Upper lobe of left lung (tissue), 6 donors: ENCODE data around the gene FAM234A. TPM values are rescaled to one million over a fixed set of nuclear protein-coding genes. Genes with fewer than 3 reads are reported as not detected.

Experiments
- ATAC-seq, 2 donors: fragments of 200-7000 bp; cut with Tn5 transposase; one replicate each; pipeline ENCODE4 v1.9.1; 2022; ENCODE audit warnings: mild to moderate bottlenecking in 2 of 2, moderate library complexity in 2 of 2; ENCODE audit not compliant: low FRiP score in 2 of 2
- DNase-seq, 2 donors: peaks; one replicate each; pipeline ENCODE4 v3.0.0-alpha.2; 2019 to 2020
- H3K27ac ChIP-seq, 4 donors: fragments of 200-600 bp; sonication (generic); one replicate each; pipeline ENCODE4 v1.5.1; 2016 to 2019
- H3K27me3 ChIP-seq, 4 donors: fragments of 200-600 bp; sonication (generic); one replicate each; pipeline ENCODE4 v1.5.1; 2017 to 2019
- H3K36me3 ChIP-seq, 4 donors: fragments of 200-600 bp; sonication (generic); one replicate each; pipeline ENCODE4 v1.5.1; 2016 to 2019
- H3K4me1 ChIP-seq, 4 donors: fragments of 200-600 bp; sonication (generic); one replicate each; pipeline ENCODE4 v1.5.1; 2018 to 2019
- H3K4me3 ChIP-seq, 4 donors: fragments of 200-600 bp; sonication (generic); one replicate each; pipeline ENCODE4 v1.5.1; 2017 to 2019; ENCODE audit warnings: mild to moderate bottlenecking in 2 of 4, moderate library complexity in 1 of 4
- H3K9me3 ChIP-seq, 4 donors: fragments of 200-600 bp; sonication (generic); one replicate each; pipeline ENCODE4 v1.5.1; 2018 to 2019
- EP300 ChIP-seq, 4 donors: sonication (generic); formaldehyde crosslinking; IDR thresholded peaks; one replicate each; pipeline ENCODE4 v1.5.1; 2017; ENCODE audit warnings: antibody characterized with exemption in 4 of 4, control low read depth in 2 of 4
- POLR2A ChIP-seq, 4 donors: fragments of 450-650 bp; IDR thresholded peaks; one replicate each; pipeline ENCODE4 v1.5.1; 2016 to 2017; ENCODE audit warnings: antibody characterized with exemption in 4 of 4, mild to moderate bottlenecking in 2 of 4
- POLR2AphosphoS5 ChIP-seq, 2 donors: sonication (generic); formaldehyde crosslinking; IDR thresholded peaks; one replicate each; pipeline ENCODE4 v1.5.1; 2017; ENCODE audit warnings: antibody characterized with exemption in 2 of 2
- WGBS, 2 donors: methylation state at CpG; one replicate each; pipeline ENCODE4 v1.1.5; 2017 to 2018; 5-methylcytosine and 5-hydroxymethylcytosine counted together
- total RNA-seq, 6 donors: library from RNA; depleted of rRNA in 4 of 6; stranded (reverse); fragments of >200 nt in 4 of 6; gene quantifications; one replicate each; pipeline versions ENCODE4 v1.1.0 to v1.2.1, GENCODE V29; 2016 to 2021
- TF ChIP-seq, protein P1 (sequence below), 6 experiments: fragments of 450-650 bp in 4 of 6; fragments of 200-600 bp in 2 of 6; sonication (generic) in 2 of 6; IDR thresholded peaks; one replicate each; pipeline ENCODE4 v1.5.1; 2016 to 2019; ENCODE audit warnings: antibody characterized with exemption in 6 of 6
- donor health status: DM: no; HTN: no; CAD: no; lungs with moderate emphysema.
- donor health status: DM: no; HTN: yes; CAD: no; lungs with severe emphysema.

FAM234A gene, protein sequence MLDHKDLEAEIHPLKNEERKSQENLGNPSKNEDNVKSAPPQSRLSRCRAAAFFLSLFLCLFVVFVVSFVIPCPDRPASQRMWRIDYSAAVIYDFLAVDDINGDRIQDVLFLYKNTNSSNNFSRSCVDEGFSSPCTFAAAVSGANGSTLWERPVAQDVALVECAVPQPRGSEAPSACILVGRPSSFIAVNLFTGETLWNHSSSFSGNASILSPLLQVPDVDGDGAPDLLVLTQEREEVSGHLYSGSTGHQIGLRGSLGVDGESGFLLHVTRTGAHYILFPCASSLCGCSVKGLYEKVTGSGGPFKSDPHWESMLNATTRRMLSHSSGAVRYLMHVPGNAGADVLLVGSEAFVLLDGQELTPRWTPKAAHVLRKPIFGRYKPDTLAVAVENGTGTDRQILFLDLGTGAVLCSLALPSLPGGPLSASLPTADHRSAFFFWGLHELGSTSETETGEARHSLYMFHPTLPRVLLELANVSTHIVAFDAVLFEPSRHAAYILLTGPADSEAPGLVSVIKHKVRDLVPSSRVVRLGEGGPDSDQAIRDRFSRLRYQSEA
- total RNA-seq, result 10 to 100 TPM; 55.4 to 92.7 (median 66.0) TPM

DNA sequence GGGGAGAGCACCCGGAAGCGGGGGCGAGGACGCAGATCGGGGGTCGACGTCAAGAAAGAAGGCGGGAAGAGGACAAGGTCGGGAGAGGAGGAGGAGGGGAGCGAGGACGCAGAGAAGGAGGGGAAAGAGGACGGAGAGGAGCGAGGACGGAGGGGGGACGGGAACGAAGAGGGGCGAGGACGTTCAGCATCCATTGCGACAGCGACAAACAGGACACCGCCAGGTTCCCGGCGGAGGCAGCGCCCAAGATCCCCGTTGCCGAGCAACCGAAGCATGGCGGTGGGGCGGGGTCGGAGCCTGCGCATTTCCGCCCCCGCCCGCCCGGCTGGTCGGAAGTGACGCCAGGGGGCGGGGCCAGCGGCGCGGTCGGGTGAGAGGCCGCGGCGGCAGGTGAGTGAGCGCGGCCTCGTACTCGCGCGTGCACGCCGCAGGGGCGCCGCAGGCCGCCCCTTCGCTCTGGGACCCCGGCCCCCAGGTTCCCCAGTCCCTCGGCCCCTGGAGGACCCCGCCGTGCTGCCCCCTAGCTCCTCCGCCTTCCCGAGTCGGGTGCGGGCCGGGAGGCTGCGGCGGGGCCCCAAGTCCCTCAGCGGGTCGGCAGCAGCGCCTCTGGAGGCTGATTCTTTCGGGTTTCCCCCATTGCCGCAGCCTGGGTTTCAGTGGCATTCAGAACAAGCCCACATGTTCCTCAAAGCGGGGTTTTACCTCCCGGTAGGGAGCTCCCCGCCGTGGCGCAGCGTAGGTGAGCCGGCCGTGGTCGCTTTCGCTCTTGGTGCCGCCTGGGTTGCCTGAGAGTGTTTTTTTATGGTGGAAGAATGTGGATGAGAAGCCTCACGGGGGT, at the start of gene FAM234A:
Gene FAM234A (plus strand): TSS at position 354 of the 838 bp plus-strand sequence. CDS start 19,593 bp downstream, outside the sequence.
- TF ChIP-seq POLR2A (IDR thresholded peaks at IDR 0.05) (peak; percentile 57 to 98 (median 94)), EP300 (IDR thresholded peaks at IDR 0.05) (peak in 2 of 4 donors; percentile 51 to 59), POLR2AphosphoS5 (IDR thresholded peaks at IDR 0.05) (peak; percentile 83 to 89)
- TF ChIP-seq, protein P1, sequence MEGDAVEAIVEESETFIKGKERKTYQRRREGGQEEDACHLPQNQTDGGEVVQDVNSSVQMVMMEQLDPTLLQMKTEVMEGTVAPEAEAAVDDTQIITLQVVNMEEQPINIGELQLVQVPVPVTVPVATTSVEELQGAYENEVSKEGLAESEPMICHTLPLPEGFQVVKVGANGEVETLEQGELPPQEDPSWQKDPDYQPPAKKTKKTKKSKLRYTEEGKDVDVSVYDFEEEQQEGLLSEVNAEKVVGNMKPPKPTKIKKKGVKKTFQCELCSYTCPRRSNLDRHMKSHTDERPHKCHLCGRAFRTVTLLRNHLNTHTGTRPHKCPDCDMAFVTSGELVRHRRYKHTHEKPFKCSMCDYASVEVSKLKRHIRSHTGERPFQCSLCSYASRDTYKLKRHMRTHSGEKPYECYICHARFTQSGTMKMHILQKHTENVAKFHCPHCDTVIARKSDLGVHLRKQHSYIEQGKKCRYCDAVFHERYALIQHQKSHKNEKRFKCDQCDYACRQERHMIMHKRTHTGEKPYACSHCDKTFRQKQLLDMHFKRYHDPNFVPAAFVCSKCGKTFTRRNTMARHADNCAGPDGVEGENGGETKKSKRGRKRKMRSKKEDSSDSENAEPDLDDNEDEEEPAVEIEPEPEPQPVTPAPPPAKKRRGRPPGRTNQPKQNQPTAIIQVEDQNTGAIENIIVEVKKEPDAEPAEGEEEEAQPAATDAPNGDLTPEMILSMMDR (IDR thresholded peaks at IDR 0.05), result peak in 4 of 6 experiments; percentile 29 to 66 (median 57)
- DNase-seq, result peak; percentile 96 to 99
- H3K27ac ChIP-seq, result peak within 1 kb of the TSS; percentile 97 to 98 (median 98)
- 1 to 2% methylated on average over 29 to 57 of the region's 85 CpGs for WGBS, 2 donors
- peaks cover 8 to 16% (median 9%) of the 10 kb centered on the region in 4 donors for H3K4me1 ChIP-seq
- ATAC-seq, result peak; percentile 96 to 98
- H3K27me3 ChIP-seq, result no peaks in the 10 kb centered on the region
- no peaks in the 10 kb centered on the region for H3K9me3 ChIP-seq
- H3K36me3 ChIP-seq, result no peaks in the 10 kb centered on the region
- H3K4me3 ChIP-seq, result peak within 1 kb of the TSS; percentile 77 to 100 (median 84)

DNA sequence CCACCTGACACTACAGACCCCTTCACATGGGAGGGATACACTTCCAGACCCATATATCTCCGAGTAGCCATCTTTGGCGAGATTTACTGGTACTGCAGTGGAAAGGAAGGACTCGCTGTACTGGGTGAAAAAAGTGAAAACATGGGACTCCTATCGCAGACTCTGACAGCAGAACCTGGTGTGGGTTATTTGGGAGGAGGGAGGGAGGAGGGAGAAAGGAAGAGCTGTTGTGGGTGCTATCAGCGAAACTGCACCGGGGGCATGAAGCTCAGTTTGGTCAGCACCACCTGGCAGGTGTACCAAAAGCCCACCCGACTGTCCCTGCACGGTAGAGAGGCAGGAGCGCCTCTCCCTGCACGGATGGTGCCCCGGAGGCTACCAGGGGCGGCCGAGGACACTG, 49.4 kb upstream of the FAM234A start:
- Histone ChIP-seq H3K9me3 (no peaks in the 10 kb centered on the region), H3K4me3 (no peak overlapping the region), H3K36me3 (peaks cover 21 to 31% (median 29%) of the 10 kb centered on the region in 4 donors), H3K27me3 (peaks cover 0 to 10% (median 3%) of the 10 kb centered on the region in 4 donors), H3K4me1 (peaks cover 14 to 16% (median 14%) of the 10 kb centered on the region in 4 donors), H3K27ac (no peak overlapping the region)
- DNase-seq, result no peak
- TF ChIP-seq POLR2AphosphoS5 (IDR thresholded peaks at IDR 0.05), result no peak
- no peak for TF ChIP-seq POLR2A (IDR thresholded peaks at IDR 0.05)
- TF ChIP-seq, protein P1 (IDR thresholded peaks at IDR 0.05), result no peak
- TF ChIP-seq EP300 (IDR thresholded peaks at IDR 0.05), result no peak
- WGBS, 2 donors, result 87 to 96% methylated on average over 8 to 13 of the region's 13 CpGs
- no peak for ATAC-seq

DNA sequence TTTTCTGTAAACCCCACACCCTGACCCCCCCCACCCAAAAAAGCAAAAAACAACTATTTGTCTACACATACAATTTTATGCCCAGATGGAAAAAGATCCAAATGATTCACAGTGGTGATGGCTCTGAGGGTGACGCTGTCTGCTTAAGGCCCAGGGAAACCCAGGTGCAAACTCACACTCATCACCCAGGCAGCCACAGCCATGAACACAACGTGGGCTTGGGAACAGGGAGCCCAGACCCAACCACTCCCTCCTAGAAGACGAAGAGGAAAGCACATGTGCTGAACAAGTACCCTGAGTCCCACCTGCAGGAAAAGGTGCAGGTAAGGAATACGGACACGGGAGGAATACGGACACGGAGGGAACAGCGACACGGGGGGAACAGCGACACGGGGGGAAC, 48.9 kb upstream of the FAM234A start:
- Histone ChIP-seq H3K27ac (no peak overlapping the region), H3K4me1 (peaks cover 9 to 11% (median 10%) of the 10 kb centered on the region in 4 donors), H3K36me3 (peaks cover 22 to 36% (median 34%) of the 10 kb centered on the region in 4 donors), H3K9me3 (no peaks in the 10 kb centered on the region), H3K4me3 (no peak overlapping the region), H3K27me3 (peaks cover 0 to 6% (median under 1%) of the 10 kb centered on the region in 4 donors)
- DNase-seq (no peak), ATAC-seq (no peak)
- TF ChIP-seq POLR2A (IDR thresholded peaks at IDR 0.05) (no peak), EP300 (IDR thresholded peaks at IDR 0.05) (no peak), POLR2AphosphoS5 (IDR thresholded peaks at IDR 0.05) (no peak)
- TF ChIP-seq, protein P1 (IDR thresholded peaks at IDR 0.05), result no peak
- 77 to 86% methylated on average over 4 to 11 of the region's 11 CpGs for WGBS, 2 donors

DNA sequence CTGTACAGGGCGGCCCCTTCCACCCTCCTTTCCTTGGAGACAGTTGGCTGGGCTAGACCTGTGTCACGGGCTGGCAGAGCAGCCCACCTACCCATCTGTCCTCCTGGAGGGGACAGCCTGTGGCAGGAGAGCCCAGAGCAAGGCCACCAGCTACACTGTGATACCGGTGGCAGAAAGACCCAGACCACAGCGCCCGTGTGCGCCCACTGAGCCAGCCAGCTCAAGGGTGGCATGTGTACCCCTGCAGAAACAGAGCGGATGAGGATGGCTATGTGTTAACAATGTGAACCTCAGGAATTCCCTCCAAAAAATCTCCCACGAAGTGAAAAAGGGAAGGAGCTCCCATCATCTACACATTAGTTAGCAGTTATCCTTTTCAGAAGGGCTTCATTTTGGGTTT, 47.3 kb upstream of the FAM234A start:
- H3K9me3 ChIP-seq, result no peaks in the 10 kb centered on the region
- H3K4me3 ChIP-seq, result no peak overlapping the region
- H3K36me3 ChIP-seq, result peaks cover 35 to 53% (median 50%) of the 10 kb centered on the region in 4 donors
- TF ChIP-seq POLR2A (IDR thresholded peaks at IDR 0.05) (no peak), POLR2AphosphoS5 (IDR thresholded peaks at IDR 0.05) (no peak), EP300 (IDR thresholded peaks at IDR 0.05) (no peak)
- TF ChIP-seq, protein P1 (IDR thresholded peaks at IDR 0.05), result no peak
- 93 to 95% methylated on average over 6 to 8 of the region's 8 CpGs for WGBS, 2 donors
- H3K27ac ChIP-seq, result no peak overlapping the region
- DNase-seq (no peak), ATAC-seq (no peak)
- no peaks in the 10 kb centered on the region for H3K4me1 ChIP-seq
- no peaks in the 10 kb centered on the region for H3K27me3 ChIP-seq
